HL-60 (cell line): ENCODE results near the gene LRP6.
"Not testable (repeated sequence)": the region's sequence is repeated elsewhere in the genome, so short reads cannot be mapped to it uniquely, and the experiment has no call there.

Source experiments
- DNase-seq, 2 experiments: peaks; one replicate each; pipeline ENCODE4 v3.0.0-alpha.2; 2010 to 2020; ENCODE audit warnings: low read depth in 1 of 2, low spot score in 1 of 2
- H3K27ac ChIP-seq: fragments of 250-450 bp; sonication (Bioruptor Pico); replicated peaks from 2 replicates; pipeline ENCODE4 v1.5.1; 2020; ENCODE audit warnings: mild to moderate bottlenecking, moderate library complexity
- H3K27me3 ChIP-seq: fragments of 250-450 bp; sonication (Bioruptor Pico); 2 replicates; pipeline ENCODE4 v1.5.1; 2021; ENCODE audit warnings: mild to moderate bottlenecking, moderate library complexity; ENCODE audit not compliant: insufficient read depth, poor library complexity, severe bottlenecking
- H3K4me3 ChIP-seq: replicated peaks from 2 replicates; pipeline ENCODE4 v1.5.1; 2011; ENCODE audit warnings: mild to moderate bottlenecking, control low read depth, low read length; ENCODE audit not compliant: insufficient read depth
- CTCF ChIP-seq: IDR thresholded peaks from one replicate; pipeline ENCODE4 v1.5.1; 2011; ENCODE audit warnings: low read length, control low read depth, inconsistent platforms; ENCODE audit not compliant: insufficient read depth
- GABPA ChIP-seq: IDR thresholded peaks from 2 replicates; pipeline ENCODE4 v1.6.1; 2012; ENCODE audit warnings: low read depth
- POLR2AphosphoS5 ChIP-seq: IDR thresholded peaks from 2 replicates; pipeline ENCODE4 v1.6.1; 2012; ENCODE audit warnings: low read depth
- REST ChIP-seq: IDR thresholded peaks from 2 replicates; pipeline ENCODE4 v1.6.1; 2012; ENCODE audit warnings: low read depth; ENCODE audit not compliant: insufficient replicate concordance
- SPI1 ChIP-seq: IDR thresholded peaks from 2 replicates; pipeline ENCODE4 v1.6.1; 2012; ENCODE audit warnings: low read depth, mild to moderate bottlenecking, borderline replicate concordance

LRP6 gene

GRCh38 chr12:12126551-12126950 is 140.3 kb downstream of the LRP6 start:
- Histone ChIP-seq H3K27me3 (peaks cover 3% of the 10 kb centered on the region), H3K27ac (no peak overlapping the region), H3K4me3 (no peak overlapping the region)
- no peak for TF ChIP-seq GABPA
- no peak for TF ChIP-seq CTCF
- DNase-seq = no peak

- no peak overlapping the region for H3K4me3 ChIP-seq
- no peak for DNase-seq
- TF ChIP-seq SPI1 = no peak
- no peak for TF ChIP-seq REST
- no peak for TF ChIP-seq GABPA
- no peak for TF ChIP-seq CTCF
- no peak for TF ChIP-seq POLR2AphosphoS5
- H3K27me3 ChIP-seq = no peaks in the 10 kb centered on the region
- H3K27ac ChIP-seq = no peak overlapping the region
These were observed 143.7 kb downstream of the LRP6 start for GRCh38 chr12:12123036-12123604.

GRCh38 chr12:12121061-12121460 is 145.8 kb downstream of the LRP6 start:
- no peak for TF ChIP-seq CTCF
- TF ChIP-seq SPI1 = no peak
- H3K27me3 ChIP-seq = no peaks in the 10 kb centered on the region
- DNase-seq = no peak
- H3K4me3 ChIP-seq = no peak overlapping the region
- H3K27ac ChIP-seq = no peak overlapping the region

- no peak for TF ChIP-seq POLR2AphosphoS5
- Histone ChIP-seq H3K27me3 (no peaks in the 10 kb centered on the region), H3K4me3 (no peak overlapping the region), H3K27ac (no peak overlapping the region)
- DNase-seq = no peak
These were observed 150.2 kb downstream of the LRP6 start for GRCh38 chr12:12116677-12117076.

GRCh38 chr12:12115514-12115913 is 151.3 kb downstream of the LRP6 start:
- H3K27ac ChIP-seq = no peak overlapping the region
- TF ChIP-seq POLR2AphosphoS5 (no peak), REST (no peak), GABPA (no peak), SPI1 (peak; percentile 25; the same call in 1 of the 2 replicates)
- H3K4me3 ChIP-seq = no peak overlapping the region
- no peaks in the 10 kb centered on the region for H3K27me3 ChIP-seq
- DNase-seq = no peak

- H3K4me3 ChIP-seq, DNase-seq, H3K27ac ChIP-seq, H3K27me3 ChIP-seq: not testable (repeated sequence)
These were observed 155.8 kb downstream of the LRP6 start for GRCh38 chr12:12110923-12111555.
